Activated CD8-positive, alpha-beta T cell treated with anti-CD3 and anti-CD28 coated beads for 36 hours (primary cell): Measurements from ENCODE around the gene MAP2K5. TPM values are rescaled to one million over a fixed set of nuclear protein-coding genes. Genes with fewer than 3 reads are reported as not detected.

Source experiments
- ATAC-seq: fragments of 200-7000 bp; cut with Tn5 transposase; one replicate; pipeline ENCODE4 v1.10.0; 2021; ENCODE audit warnings: mild to moderate bottlenecking, moderate library complexity
- CTCF ChIA-PET: fragments of 350-600 bp; sonication (Branson Sonifier 250); formaldehyde crosslinking; loops from one replicate; lab custom pipeline; 2021; ENCODE audit warnings: antibody characterized with exemption; lab: Charles Lee
- POLR2A ChIA-PET: fragments of 350-600 bp; sonication (Branson Sonifier 250); formaldehyde crosslinking; loops from one replicate; lab custom pipeline; 2021; ENCODE audit warnings: antibody characterized with exemption; lab: Charles Lee
- DNase-seq: peaks from one replicate; pipeline ENCODE4 v3.0.0-alpha.2; 2020
- H3K27ac Mint-ChIP-seq: one replicate; pipeline ENCODE4 v1.8.0; 2021; ENCODE audit warnings: mild to moderate bottlenecking, mixed read lengths
- H3K27me3 Mint-ChIP-seq: one replicate; pipeline ENCODE4 v1.8.0; 2021; ENCODE audit warnings: mixed read lengths
- H3K36me3 Mint-ChIP-seq: one replicate; pipeline ENCODE4 v1.8.0; 2021; ENCODE audit warnings: low read depth, mixed read lengths
- H3K4me1 Mint-ChIP-seq: one replicate; pipeline ENCODE4 v1.8.0; 2021; ENCODE audit warnings: low read depth, mixed read lengths
- H3K4me3 Mint-ChIP-seq: one replicate; pipeline ENCODE4 v1.8.0; 2021; ENCODE audit warnings: mild to moderate bottlenecking, moderate library complexity, mixed read lengths
- H3K9me3 Mint-ChIP-seq: one replicate; pipeline ENCODE4 v1.8.0; 2021; ENCODE audit warnings: mixed read lengths
- intact Hi-C: fragments of 100-400 bp; cut with micrococcal nuclease; formaldehyde crosslinking; loops from one replicate; pipeline ENCODE4 v1.10.0; 2022
- total RNA-seq, 2 experiments: library from RNA; stranded (reverse); gene quantifications; one replicate each; pipeline ENCODE4 v1.2.3, GENCODE V29; 2021
- TF ChIP-seq, protein P1 (sequence below): fragments of 200-600 bp; IDR thresholded peaks from one replicate; pipeline ENCODE4 v1.8.0; 2022; ENCODE audit warnings: antibody characterized with exemption, mild to moderate bottlenecking

The MAP2K5 gene
- total RNA-seq, 2 experiments from 2014 or later: 19.0 to 21.1 TPM

DNA sequence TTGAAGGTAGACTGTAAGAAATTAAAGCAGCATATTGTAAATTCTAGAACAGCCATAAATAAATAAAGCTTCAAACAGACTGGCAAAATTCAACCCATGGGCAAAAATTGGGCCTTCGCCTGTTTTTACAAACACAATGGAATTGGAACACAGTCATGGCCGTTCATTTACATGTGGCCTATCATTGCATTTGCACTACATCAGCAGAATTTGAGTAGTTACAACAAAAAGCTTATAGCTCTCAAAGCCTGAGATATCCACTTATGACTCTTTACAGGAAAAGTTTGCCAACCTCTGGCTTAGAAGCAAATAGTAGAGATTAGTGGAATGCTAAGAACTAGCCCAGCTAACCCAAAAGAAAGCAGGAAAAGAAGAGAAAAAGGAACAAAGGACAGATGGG lies 143.2 kb downstream of the MAP2K5 start:
- no peak for DNase-seq
- Mint-ChIP-seq H3K4me1 (peaks cover under 1% of the 10 kb centered on the region), H3K27me3 (no peaks in the 10 kb centered on the region), H3K9me3 (peaks cover 23% of the 10 kb centered on the region), H3K27ac (no peak overlapping the region), H3K4me3 (no peak overlapping the region), H3K36me3 (peaks cover 33% of the 10 kb centered on the region)
- ChIA-PET CTCF (interaction anchor here (1.2 kb wide), 1 partner anchor 11 kb away, joined by 3 read pairs; no protein-coding TSS in a partner anchor), POLR2A (no interaction called here)
- intact Hi-C loops: no loop called here
- TF ChIP-seq, protein P1, sequence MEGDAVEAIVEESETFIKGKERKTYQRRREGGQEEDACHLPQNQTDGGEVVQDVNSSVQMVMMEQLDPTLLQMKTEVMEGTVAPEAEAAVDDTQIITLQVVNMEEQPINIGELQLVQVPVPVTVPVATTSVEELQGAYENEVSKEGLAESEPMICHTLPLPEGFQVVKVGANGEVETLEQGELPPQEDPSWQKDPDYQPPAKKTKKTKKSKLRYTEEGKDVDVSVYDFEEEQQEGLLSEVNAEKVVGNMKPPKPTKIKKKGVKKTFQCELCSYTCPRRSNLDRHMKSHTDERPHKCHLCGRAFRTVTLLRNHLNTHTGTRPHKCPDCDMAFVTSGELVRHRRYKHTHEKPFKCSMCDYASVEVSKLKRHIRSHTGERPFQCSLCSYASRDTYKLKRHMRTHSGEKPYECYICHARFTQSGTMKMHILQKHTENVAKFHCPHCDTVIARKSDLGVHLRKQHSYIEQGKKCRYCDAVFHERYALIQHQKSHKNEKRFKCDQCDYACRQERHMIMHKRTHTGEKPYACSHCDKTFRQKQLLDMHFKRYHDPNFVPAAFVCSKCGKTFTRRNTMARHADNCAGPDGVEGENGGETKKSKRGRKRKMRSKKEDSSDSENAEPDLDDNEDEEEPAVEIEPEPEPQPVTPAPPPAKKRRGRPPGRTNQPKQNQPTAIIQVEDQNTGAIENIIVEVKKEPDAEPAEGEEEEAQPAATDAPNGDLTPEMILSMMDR: no peak
- no peak for ATAC-seq

GRCh38 chr15:67690936-67691335 lies 148.4 kb downstream of the MAP2K5 start:
- Mint-ChIP-seq H3K9me3 (peaks cover under 1% of the 10 kb centered on the region), H3K27me3 (no peaks in the 10 kb centered on the region), H3K4me1 (peaks cover 6% of the 10 kb centered on the region), H3K36me3 (peaks cover 9% of the 10 kb centered on the region), H3K4me3 (no peak overlapping the region), H3K27ac (no peak overlapping the region)
- ChIA-PET CTCF (no interaction called here), POLR2A (no interaction called here)
- no peak for ATAC-seq
- TF ChIP-seq, protein P1: no peak
- intact Hi-C loops: no loop called here
- DNase-seq: no peak

- no peak overlapping the region for H3K27ac Mint-ChIP-seq
- peaks cover 8% of the 10 kb centered on the region for H3K36me3 Mint-ChIP-seq
- DNase-seq: no peak
- POLR2A ChIA-PET: no interaction called here
- H3K27me3 Mint-ChIP-seq: no peaks in the 10 kb centered on the region
- no peaks in the 10 kb centered on the region for H3K9me3 Mint-ChIP-seq
- CTCF ChIA-PET: no interaction called here
- intact Hi-C loops: no loop called here
- H3K4me1 Mint-ChIP-seq: peaks cover 6% of the 10 kb centered on the region
- ATAC-seq: no peak
- TF ChIP-seq, protein P1: no peak
- H3K4me3 Mint-ChIP-seq: no peak overlapping the region
Observed at GRCh38 chr15:67691450-67691849, 148.9 kb downstream of the MAP2K5 start.

- H3K9me3 Mint-ChIP-seq: no peaks in the 10 kb centered on the region
- ATAC-seq (no peak), DNase-seq (no peak)
- no peaks in the 10 kb centered on the region for H3K27me3 Mint-ChIP-seq
- ChIA-PET POLR2A (no interaction called here), CTCF (no interaction called here)
- peaks cover 6% of the 10 kb centered on the region for H3K4me1 Mint-ChIP-seq
- TF ChIP-seq, protein P1: no peak
- intact Hi-C loops: no loop called here
- no peak overlapping the region for H3K4me3 Mint-ChIP-seq
- H3K36me3 Mint-ChIP-seq: peaks cover 8% of the 10 kb centered on the region
- H3K27ac Mint-ChIP-seq: no peak overlapping the region
Observed at GRCh38 chr15:67692573-67692972, 150.1 kb downstream of the MAP2K5 start.

DNA sequence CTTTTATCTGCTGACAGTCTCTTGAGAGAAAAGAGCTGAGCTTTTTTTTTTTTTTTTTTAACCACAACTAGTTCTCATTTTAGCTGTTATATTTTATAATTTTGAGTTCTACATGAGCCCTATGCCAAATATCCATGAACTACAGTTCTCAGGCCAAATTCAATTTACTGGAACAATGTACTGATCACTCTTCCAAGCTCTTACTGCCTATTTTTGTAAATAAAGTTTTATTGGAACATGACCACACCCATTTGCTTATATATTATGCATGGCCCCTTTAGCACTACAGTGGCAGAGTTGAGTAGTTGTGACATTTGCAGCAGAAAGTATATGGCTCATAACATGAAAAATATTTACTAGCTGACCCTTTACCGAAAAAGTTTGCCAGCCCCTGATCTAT lies 153.6 kb downstream of the MAP2K5 start:
- no peaks in the 10 kb centered on the region for H3K27me3 Mint-ChIP-seq
- TF ChIP-seq, protein P1: no peak
- no peak for DNase-seq
- no peak for ATAC-seq
- no peak overlapping the region for H3K27ac Mint-ChIP-seq
- intact Hi-C loops: no loop called here
- ChIA-PET POLR2A (no interaction called here), CTCF (no interaction called here)
- peaks cover 2% of the 10 kb centered on the region for H3K4me1 Mint-ChIP-seq
- H3K4me3 Mint-ChIP-seq: no peak overlapping the region
- no peaks in the 10 kb centered on the region for H3K9me3 Mint-ChIP-seq
- peaks cover 17% of the 10 kb centered on the region for H3K36me3 Mint-ChIP-seq
